ENCODE results near the gene REG4. TPM values are rescaled to one million over a fixed set of nuclear protein-coding genes. Genes with fewer than 3 reads are reported as not detected.

The REG4 gene
- total RNA-seq, 1 experiment from 2014 or later: not detected

DNA sequence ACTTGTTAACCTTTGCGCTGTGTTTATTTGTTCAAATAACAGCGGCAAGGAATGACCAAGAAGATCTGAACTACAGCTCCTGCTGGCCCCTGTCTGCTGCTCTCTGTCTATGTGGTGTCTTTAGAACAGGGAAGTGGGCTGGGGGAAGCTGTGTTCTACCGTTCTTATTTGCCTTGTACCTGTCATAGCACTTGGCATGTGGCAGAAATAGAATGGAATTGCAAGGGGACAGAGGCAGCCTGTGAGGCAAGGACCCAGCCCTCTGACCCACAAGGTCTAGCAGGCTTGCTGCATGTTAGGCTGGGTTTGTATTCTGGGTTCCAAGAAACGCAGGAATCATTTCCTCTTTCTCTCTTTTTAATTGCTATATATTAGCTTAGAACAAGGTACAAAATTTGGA, 63.2 kb downstream of the REG4 start:
- Histone ChIP-seq H2AFZ (ENCODE audit: low read depth, low read length, poor library complexity, severe bottlenecking) (no peak overlapping the region), H3K9me2 (ENCODE audit: insufficient read depth) (no peaks in the 10 kb centered on the region), H3K4me3 (replicated peaks in 1 of 2; ENCODE audit: low read depth in 1 of 2, low read length in 2 of 2) (no peak overlapping the region), H3K27ac (ENCODE audit: low read depth, low read length) (no peak overlapping the region), H4K20me1 (ENCODE audit: insufficient read depth) (no peaks in the 10 kb centered on the region), H3K9me3 (ENCODE audit: control insufficient read depth in 1 of 2, insufficient read depth in 1 of 2, low read depth in 1 of 2, low read length in 2 of 2) (no peaks in the 10 kb centered on the region), H3K4me1 (ENCODE audit: control insufficient read depth in 1 of 2, insufficient read depth in 2 of 2, low read length in 2 of 2) (no peaks in the 10 kb centered on the region), H3K9ac (ENCODE audit: low read length) (no peak overlapping the region), H3K36me3 (ENCODE audit: control insufficient read depth in 1 of 2, insufficient read depth in 2 of 2, low read length in 2 of 2) (no peaks in the 10 kb centered on the region; a peak in 1 of 4 replicates), H3K79me2 (ENCODE audit: insufficient read depth, low read length) (no peaks in the 10 kb centered on the region), H3K27me3 (ENCODE audit: insufficient read depth, low read length) (no peaks in the 10 kb centered on the region), H3K4me2 (ENCODE audit: low read length) (no peak overlapping the region)
- BruUV-seq (replicated peaks): no TSS peak
- ChIA-PET RAD21 (ENCODE audit: low non-redundant PET in 1 of 2, low total read pairs in 2 of 2, uncharacterized antibody in 2 of 2, unreplicated experiment in 2 of 2) (no interaction called here), CTCF (no interaction called here), POLR2A (no interaction called here)
- intact Hi-C loops (cut with micrococcal nuclease): no loop called here
- no peak for DNase-seq (ENCODE audit: low read depth, low spot score)
- no peak for ATAC-seq
- TF ChIP-seq EGR1 (IDR thresholded peaks at IDR 0.05; ENCODE audit: low read depth) (no peak), YY1 (IDR thresholded peaks at IDR 0.05; ENCODE audit: extremely low read depth, insufficient replicate concordance, low read depth, low read length) (no peak), POLR2AphosphoS5 (IDR thresholded peaks at IDR 0.05; ENCODE audit: low read depth, low read length) (no peak), ZNF274 (IDR thresholded peaks at IDR 0.05; ENCODE audit: low read depth, low read length) (no peak), CBX3 (IDR thresholded peaks at IDR 0.05; ENCODE audit: low read depth) (no peak), RAD21 (IDR thresholded peaks at IDR 0.05; ENCODE audit: low read depth) (no peak), TCF7L2 (IDR thresholded peaks at IDR 0.05; ENCODE audit: borderline replicate concordance, extremely low read depth, insufficient read depth, insufficient read length) (no peak), JUND (IDR thresholded peaks at IDR 0.05) (no peak), FOSL1 (IDR thresholded peaks at IDR 0.05; ENCODE audit: low read depth) (no peak)
- TF ChIP-seq, protein P1, sequence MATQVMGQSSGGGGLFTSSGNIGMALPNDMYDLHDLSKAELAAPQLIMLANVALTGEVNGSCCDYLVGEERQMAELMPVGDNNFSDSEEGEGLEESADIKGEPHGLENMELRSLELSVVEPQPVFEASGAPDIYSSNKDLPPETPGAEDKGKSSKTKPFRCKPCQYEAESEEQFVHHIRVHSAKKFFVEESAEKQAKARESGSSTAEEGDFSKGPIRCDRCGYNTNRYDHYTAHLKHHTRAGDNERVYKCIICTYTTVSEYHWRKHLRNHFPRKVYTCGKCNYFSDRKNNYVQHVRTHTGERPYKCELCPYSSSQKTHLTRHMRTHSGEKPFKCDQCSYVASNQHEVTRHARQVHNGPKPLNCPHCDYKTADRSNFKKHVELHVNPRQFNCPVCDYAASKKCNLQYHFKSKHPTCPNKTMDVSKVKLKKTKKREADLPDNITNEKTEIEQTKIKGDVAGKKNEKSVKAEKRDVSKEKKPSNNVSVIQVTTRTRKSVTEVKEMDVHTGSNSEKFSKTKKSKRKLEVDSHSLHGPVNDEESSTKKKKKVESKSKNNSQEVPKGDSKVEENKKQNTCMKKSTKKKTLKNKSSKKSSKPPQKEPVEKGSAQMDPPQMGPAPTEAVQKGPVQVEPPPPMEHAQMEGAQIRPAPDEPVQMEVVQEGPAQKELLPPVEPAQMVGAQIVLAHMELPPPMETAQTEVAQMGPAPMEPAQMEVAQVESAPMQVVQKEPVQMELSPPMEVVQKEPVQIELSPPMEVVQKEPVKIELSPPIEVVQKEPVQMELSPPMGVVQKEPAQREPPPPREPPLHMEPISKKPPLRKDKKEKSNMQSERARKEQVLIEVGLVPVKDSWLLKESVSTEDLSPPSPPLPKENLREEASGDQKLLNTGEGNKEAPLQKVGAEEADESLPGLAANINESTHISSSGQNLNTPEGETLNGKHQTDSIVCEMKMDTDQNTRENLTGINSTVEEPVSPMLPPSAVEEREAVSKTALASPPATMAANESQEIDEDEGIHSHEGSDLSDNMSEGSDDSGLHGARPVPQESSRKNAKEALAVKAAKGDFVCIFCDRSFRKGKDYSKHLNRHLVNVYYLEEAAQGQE (IDR thresholded peaks at IDR 0.05; ENCODE audit: low read depth): no peak
- TF ChIP-seq, protein P2, sequence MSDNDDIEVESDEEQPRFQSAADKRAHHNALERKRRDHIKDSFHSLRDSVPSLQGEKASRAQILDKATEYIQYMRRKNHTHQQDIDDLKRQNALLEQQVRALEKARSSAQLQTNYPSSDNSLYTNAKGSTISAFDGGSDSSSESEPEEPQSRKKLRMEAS (IDR thresholded peaks at IDR 0.05): no peak
- TF ChIP-seq, protein P3, sequence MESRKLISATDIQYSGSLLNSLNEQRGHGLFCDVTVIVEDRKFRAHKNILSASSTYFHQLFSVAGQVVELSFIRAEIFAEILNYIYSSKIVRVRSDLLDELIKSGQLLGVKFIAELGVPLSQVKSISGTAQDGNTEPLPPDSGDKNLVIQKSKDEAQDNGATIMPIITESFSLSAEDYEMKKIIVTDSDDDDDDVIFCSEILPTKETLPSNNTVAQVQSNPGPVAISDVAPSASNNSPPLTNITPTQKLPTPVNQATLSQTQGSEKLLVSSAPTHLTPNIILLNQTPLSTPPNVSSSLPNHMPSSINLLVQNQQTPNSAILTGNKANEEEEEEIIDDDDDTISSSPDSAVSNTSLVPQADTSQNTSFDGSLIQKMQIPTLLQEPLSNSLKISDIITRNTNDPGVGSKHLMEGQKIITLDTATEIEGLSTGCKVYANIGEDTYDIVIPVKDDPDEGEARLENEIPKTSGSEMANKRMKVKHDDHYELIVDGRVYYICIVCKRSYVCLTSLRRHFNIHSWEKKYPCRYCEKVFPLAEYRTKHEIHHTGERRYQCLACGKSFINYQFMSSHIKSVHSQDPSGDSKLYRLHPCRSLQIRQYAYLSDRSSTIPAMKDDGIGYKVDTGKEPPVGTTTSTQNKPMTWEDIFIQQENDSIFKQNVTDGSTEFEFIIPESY (IDR thresholded peaks at IDR 0.05; ENCODE audit: extremely low read depth, insufficient replicate concordance, low read length): no peak
- TF ChIP-seq, protein P4, sequence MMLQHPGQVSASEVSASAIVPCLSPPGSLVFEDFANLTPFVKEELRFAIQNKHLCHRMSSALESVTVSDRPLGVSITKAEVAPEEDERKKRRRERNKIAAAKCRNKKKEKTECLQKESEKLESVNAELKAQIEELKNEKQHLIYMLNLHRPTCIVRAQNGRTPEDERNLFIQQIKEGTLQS (IDR thresholded peaks at IDR 0.05): no peak

All from HCT116 (cell line).